ENCODE measurements around the gene ORM2.

Gene ORM2

DNA sequence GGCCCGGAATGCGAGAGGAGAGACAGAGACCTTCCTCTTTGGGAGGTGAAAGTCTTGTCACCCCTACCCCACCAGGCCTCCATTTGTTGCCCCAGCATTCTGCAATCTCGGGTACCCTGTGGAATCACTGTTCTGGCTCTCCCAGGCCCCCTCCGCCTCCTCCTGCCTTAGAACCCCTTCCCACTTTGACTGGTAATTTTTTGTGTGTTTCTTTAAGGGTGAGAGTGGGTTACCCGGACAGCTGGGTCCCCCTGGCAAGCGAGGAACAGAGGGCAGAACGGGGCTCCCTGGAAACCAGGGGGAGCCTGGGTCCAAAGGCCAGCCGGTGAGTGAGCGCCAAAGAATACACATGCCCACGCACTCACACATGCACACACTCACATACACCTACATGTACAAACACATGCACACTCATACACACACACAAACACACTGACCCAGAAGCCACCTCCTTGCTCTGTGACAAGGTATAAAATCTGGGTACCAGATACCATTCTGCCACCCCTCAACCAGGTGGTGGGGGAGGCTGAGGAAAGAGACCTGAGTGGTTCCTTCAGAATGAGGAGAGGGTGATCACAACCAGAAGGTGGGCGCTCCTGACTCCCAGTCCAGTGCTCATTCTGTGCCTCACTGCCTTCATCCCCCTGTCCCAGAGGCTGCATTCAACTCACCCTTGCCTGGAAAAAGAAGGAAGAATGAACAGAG, 37.6 kb upstream of the ORM2 start:
- no peak for DNase-seq (ENCODE audit: insufficient read length, low spot score)
- TF ChIP-seq PAX5 (IDR thresholded peaks at IDR 0.05; ENCODE audit: insufficient read depth, low read length, severe bottlenecking) (no peak), POLR2A (IDR thresholded peaks at IDR 0.05; ENCODE audit: low read depth, low read length) (no peak), POLR2AphosphoS5 (IDR thresholded peaks at IDR 0.05; ENCODE audit: low read depth, low read length) (no peak), SPI1 (IDR thresholded peaks at IDR 0.05; ENCODE audit: low read depth, low read length) (no peak), POU2F2 (IDR thresholded peaks at IDR 0.05; ENCODE audit: low read depth, low read length) (no peak), TAF1 (IDR thresholded peaks at IDR 0.05; ENCODE audit: low read depth, low read length) (no peak)
- FAIRE-seq: no peak

DNA sequence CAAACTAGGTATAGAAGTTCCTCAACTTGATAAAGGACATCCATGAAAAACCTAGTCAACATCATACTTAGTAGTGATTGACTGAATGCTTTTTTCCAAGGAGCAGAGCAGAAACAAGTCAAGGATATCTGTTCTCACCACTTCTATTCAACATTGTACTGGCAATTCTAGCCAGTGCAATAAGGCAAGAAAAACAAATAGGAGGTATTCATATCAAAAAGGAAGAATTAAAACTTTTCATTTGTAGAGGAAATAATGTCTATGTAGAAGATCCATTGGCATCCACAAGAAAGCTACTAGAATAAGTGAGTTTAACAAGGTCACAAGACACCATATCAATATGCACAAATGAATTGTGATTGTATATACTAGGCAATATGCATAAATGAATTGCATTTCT, 35.0 kb upstream of the ORM2 start:
- FAIRE-seq: no peak
- TF ChIP-seq SPI1 (IDR thresholded peaks at IDR 0.05; ENCODE audit: low read depth, low read length) (no peak), POLR2AphosphoS5 (IDR thresholded peaks at IDR 0.05; ENCODE audit: low read depth, low read length) (no peak), TAF1 (IDR thresholded peaks at IDR 0.05; ENCODE audit: low read depth, low read length) (no peak), POLR2A (IDR thresholded peaks at IDR 0.05; ENCODE audit: low read depth, low read length) (no peak), POU2F2 (IDR thresholded peaks at IDR 0.05; ENCODE audit: low read depth, low read length) (no peak), PAX5 (IDR thresholded peaks at IDR 0.05; ENCODE audit: insufficient read depth, low read length, severe bottlenecking) (no peak)
- no peak for DNase-seq (ENCODE audit: insufficient read length, low spot score)

DNA sequence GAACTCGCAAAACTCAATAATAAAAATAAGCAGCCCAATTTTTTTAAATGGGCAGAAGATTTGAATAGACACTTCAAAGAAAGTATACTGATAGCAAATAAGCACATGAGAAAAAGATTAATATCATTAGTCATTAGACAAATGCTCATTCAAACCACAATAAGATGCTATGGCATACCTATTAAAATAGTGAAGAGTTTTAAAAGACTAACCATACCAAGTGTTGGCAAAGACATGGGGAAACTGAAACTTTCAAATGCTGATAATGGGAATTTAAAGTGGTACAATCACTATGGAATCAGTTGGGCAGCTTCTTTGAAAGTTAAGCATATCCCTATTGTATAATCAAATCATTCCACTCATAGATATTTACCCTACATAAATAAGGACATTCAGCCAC, 33.3 kb upstream of the ORM2 start:
- DNase-seq (ENCODE audit: insufficient read length, low spot score) (no peak), FAIRE-seq (no peak)
- TF ChIP-seq TAF1 (IDR thresholded peaks at IDR 0.05; ENCODE audit: low read depth, low read length): no peak
- TF ChIP-seq POLR2AphosphoS5 (IDR thresholded peaks at IDR 0.05; ENCODE audit: low read depth, low read length): no peak
- no peak for TF ChIP-seq SPI1 (IDR thresholded peaks at IDR 0.05; ENCODE audit: low read depth, low read length)
- no peak for TF ChIP-seq PAX5 (IDR thresholded peaks at IDR 0.05; ENCODE audit: insufficient read depth, low read length, severe bottlenecking)
- no peak for TF ChIP-seq POU2F2 (IDR thresholded peaks at IDR 0.05; ENCODE audit: low read depth, low read length)
- TF ChIP-seq POLR2A (IDR thresholded peaks at IDR 0.05; ENCODE audit: low read depth, low read length): no peak

DNA sequence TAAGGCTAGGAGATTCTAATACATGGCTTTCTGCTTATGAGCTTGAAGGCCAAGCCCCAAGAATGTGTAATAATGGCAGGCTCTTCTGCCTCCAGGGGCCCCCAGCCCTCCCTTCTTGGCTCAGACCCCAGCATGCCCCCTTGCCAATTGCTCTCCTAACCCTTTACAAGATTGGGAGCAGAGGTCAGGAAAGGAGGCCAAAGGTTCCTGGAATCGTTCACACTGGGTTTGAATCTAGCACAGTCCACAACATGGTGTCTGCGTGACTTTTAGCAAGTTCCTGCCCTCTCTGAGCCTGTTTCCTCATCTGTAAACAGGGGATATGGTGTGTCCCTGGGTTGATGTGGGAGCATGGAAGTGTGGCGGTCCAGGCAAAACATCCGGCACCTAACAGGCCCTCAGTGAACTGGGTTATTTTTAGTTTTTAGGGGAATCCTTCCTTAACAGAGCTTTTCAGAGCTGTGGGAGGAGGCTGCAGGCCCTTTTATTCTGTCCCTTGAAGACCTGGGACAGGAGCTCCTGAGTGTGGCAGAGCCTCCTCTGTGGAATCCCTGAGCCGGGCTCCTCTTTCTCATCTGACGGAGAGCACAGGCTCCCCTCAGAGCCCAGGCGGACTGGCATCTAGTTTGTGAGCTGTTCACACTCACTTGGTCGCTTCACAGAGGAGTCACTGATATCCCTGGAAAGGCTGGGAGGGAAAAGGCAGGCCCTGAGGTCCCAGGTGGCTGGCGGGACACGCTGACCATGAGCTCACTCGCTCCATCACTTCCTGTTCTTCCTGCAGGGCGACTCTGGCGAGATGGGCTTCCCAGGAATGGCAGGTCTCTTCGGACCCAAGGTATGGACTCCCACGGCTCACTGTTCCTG, 30.1 kb upstream of the ORM2 start:
- DNase-seq (ENCODE audit: insufficient read length, low spot score) (no peak), FAIRE-seq (no peak)
- TF ChIP-seq POLR2A (IDR thresholded peaks at IDR 0.05; ENCODE audit: low read depth, low read length): no peak
- no peak for TF ChIP-seq TAF1 (IDR thresholded peaks at IDR 0.05; ENCODE audit: low read depth, low read length)
- TF ChIP-seq POU2F2 (IDR thresholded peaks at IDR 0.05; ENCODE audit: low read depth, low read length): no peak
- no peak for TF ChIP-seq SPI1 (IDR thresholded peaks at IDR 0.05; ENCODE audit: low read depth, low read length)
- TF ChIP-seq POLR2AphosphoS5 (IDR thresholded peaks at IDR 0.05; ENCODE audit: low read depth, low read length): no peak
- TF ChIP-seq PAX5 (IDR thresholded peaks at IDR 0.05; ENCODE audit: insufficient read depth, low read length, severe bottlenecking): no peak

DNA sequence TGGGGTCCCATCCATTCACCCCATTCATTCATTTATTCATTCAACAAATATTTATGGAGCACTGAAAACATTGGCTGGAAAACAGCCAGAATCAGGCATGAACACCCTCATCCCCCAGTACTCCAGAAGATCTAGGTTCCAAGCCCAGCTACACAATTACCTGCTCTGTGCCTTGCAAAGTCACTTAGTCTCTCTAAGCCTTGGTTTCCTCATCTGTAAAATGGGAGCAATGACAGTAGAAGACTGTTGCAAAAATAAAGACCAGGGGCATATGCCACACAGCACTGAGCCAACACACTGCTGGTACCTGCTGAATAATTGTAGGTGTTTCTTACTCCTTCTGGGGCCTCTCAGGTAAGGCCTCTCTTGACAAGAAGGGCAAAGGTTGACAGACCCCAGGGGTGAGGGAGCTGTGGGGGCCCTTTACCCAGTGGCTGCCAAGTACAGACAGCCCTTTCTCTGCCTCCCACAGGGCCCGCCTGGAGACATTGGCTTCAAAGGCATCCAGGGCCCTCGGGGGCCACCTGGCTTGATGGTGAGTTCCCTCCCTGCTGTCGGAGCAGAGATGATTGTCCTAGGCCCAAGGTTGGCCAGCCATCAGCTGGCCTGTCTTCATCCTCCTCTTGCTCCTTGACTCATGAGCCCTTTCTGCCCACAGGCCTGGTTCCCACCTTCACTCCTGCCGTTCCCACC, 29.4 kb upstream of the ORM2 start:
- FAIRE-seq (no peak), DNase-seq (ENCODE audit: insufficient read length, low spot score) (no peak)
- no peak for TF ChIP-seq PAX5 (IDR thresholded peaks at IDR 0.05; ENCODE audit: insufficient read depth, low read length, severe bottlenecking)

DNA sequence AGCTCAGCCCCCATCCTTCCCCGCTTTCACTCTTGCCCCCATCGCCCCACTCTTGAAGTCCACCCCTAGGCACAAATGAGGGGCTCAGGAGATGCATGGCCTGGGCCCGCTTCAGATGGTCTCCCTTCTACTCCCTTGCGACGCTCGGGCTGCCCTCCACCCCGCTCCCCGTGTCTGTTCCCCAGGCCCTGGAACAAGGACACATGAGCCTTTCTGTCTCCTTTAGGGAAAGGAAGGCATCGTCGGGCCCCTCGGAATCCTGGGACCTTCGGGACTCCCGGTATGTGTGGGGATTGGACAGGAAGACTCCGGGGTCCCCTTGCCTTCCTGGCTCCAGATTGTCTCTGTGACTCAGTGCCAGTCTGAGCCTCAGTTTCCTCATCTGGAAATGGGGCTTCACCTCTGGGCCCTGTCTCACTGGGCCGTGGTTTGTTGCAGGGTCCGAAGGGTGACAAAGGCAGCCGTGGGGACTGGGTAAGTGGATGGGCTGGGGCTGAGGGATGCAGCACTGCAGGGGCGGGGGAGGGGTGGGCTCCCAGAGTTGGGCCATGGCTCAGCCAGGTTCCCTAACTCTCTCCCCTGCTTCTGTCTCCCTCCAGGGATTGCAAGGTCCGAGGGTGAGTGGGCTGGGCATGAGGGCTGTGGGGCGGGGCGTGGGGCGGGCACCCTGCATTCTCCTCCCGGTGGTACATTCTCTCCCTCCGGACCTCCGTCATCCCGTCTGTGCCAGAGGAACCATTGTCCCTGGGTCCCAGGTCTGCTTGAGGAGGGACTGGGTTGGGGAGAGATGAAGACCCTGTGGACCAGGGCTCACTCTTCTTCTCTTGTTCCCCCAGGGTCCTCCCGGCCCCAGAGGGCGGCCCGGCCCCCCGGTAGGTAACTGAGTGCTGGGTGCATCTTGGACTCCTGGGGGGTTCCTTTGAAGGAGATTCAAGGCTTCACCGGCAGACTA, 28.5 kb upstream of the ORM2 start:
- DNase-seq (ENCODE audit: insufficient read length, low spot score): no peak
- FAIRE-seq: no peak
- no peak for TF ChIP-seq SPI1 (IDR thresholded peaks at IDR 0.05; ENCODE audit: low read depth, low read length)
- no peak for TF ChIP-seq POLR2AphosphoS5 (IDR thresholded peaks at IDR 0.05; ENCODE audit: low read depth, low read length)
- TF ChIP-seq POLR2A (IDR thresholded peaks at IDR 0.05; ENCODE audit: low read depth, low read length): no peak
- TF ChIP-seq TAF1 (IDR thresholded peaks at IDR 0.05; ENCODE audit: low read depth, low read length): no peak
- no peak for TF ChIP-seq PAX5 (IDR thresholded peaks at IDR 0.05; ENCODE audit: insufficient read depth, low read length, severe bottlenecking)
- no peak for TF ChIP-seq POU2F2 (IDR thresholded peaks at IDR 0.05; ENCODE audit: low read depth, low read length)

DNA sequence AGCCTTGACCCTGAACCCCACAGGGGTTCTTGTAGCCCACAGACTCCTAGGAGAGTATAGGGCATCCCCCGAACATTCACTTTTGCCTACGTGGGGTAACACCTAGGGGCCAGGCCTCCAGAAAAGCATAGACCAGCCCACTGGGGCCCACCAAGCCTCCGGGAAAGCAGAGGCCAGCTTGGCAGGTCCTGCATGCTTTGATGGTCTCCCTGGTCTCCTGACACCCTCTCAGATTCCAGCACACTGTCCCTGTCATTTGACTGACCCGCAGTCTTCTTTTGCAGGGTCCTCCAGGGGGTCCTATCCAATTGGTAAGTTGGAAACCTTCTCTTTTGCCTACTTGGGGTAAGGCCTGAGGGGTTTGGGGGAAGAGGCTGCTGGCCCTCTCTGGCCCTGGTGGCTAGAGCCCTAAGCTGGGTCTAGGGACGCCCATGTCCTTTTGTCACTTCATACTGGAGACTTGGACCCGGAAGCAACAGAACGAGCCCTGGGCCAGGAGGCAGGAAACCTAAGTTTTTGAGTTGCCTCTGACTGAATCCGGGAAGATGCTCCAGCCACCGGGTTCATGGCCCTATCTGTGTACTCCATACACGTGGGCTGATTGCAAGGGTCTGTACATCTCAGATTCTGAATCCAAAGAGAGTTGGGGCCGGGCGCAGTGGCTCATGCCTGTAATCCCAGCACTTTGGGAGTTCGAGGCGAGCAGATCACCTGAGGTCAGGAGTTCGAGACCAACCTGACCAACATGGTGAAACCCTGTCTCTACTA, 27.7 kb upstream of the ORM2 start:
- FAIRE-seq (no peak), DNase-seq (ENCODE audit: insufficient read length, low spot score) (no peak)
- TF ChIP-seq POLR2A (IDR thresholded peaks at IDR 0.05; ENCODE audit: low read depth, low read length) (no peak), PAX5 (IDR thresholded peaks at IDR 0.05; ENCODE audit: insufficient read depth, low read length, severe bottlenecking) (no peak), TAF1 (IDR thresholded peaks at IDR 0.05; ENCODE audit: low read depth, low read length) (no peak), SPI1 (IDR thresholded peaks at IDR 0.05; ENCODE audit: low read depth, low read length) (no peak), POU2F2 (IDR thresholded peaks at IDR 0.05; ENCODE audit: low read depth, low read length) (no peak), POLR2AphosphoS5 (IDR thresholded peaks at IDR 0.05; ENCODE audit: low read depth, low read length) (no peak)

DNA sequence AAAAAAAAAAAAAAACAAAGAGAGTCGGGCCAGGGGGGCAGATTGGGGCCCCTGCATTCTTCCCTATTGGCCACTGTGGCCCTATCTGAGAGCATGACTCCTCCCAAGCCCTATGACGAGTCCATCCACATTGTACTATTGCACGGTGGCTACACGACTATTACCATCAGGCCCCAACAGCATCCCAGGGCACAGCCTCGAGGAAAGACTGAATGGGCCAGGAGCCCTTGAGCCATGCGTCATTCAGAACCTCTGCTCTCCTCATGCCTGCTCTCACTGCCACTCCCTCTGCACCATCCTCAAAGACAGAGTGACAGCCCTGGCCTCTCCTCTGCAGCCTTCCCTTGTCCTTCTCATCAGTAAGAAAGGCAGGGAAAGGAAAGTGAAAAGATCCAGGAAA, 26.9 kb upstream of the ORM2 start:
- TF ChIP-seq POLR2AphosphoS5 (IDR thresholded peaks at IDR 0.05; ENCODE audit: low read depth, low read length) (no peak), PAX5 (IDR thresholded peaks at IDR 0.05; ENCODE audit: insufficient read depth, low read length, severe bottlenecking) (no peak), TAF1 (IDR thresholded peaks at IDR 0.05; ENCODE audit: low read depth, low read length) (no peak), POLR2A (IDR thresholded peaks at IDR 0.05; ENCODE audit: low read depth, low read length) (no peak), POU2F2 (IDR thresholded peaks at IDR 0.05; ENCODE audit: low read depth, low read length) (no peak), SPI1 (IDR thresholded peaks at IDR 0.05; ENCODE audit: low read depth, low read length) (no peak)
- no peak for FAIRE-seq
- DNase-seq (ENCODE audit: insufficient read length, low spot score): no peak

Data from GM12891 (cell line).